IPS-20b (cell line): ENCODE measurements around the gene PLXNA4.

ENCODE experiments used
- H3K27ac ChIP-seq: one replicate; pipeline ENCODE4 v1.5.1; 2013; ENCODE audit warnings: low read length
- H3K27me3 ChIP-seq: 2 replicates; pipeline ENCODE4 v1.6.1; 2013; ENCODE audit warnings: mild to moderate bottlenecking, low read length, inconsistent platforms; ENCODE audit not compliant: insufficient read depth
- H3K36me3 ChIP-seq: 2 replicates; pipeline ENCODE4 v1.6.1; 2013; ENCODE audit warnings: low read depth, mild to moderate bottlenecking, inconsistent platforms, low read length, moderate library complexity; ENCODE audit not compliant: insufficient read depth
- H3K4me1 ChIP-seq: 2 replicates; pipeline ENCODE4 v1.6.1; 2013; ENCODE audit warnings: mild to moderate bottlenecking, control low read depth, inconsistent platforms, low read length, moderate library complexity; ENCODE audit not compliant: insufficient read depth
- H3K4me3 ChIP-seq: 2 replicates; pipeline ENCODE4 v1.5.1; 2013; ENCODE audit warnings: mild to moderate bottlenecking, low read length, inconsistent platforms
- H3K9ac ChIP-seq: 2 replicates; pipeline ENCODE4 v1.6.1; 2013; ENCODE audit warnings: low read depth, mild to moderate bottlenecking, inconsistent platforms, low read length, moderate library complexity
- H3K9me3 ChIP-seq: 2 replicates; pipeline ENCODE4 v1.6.1; 2013; ENCODE audit warnings: mild to moderate bottlenecking, low read depth, low read length, inconsistent platforms; ENCODE audit not compliant: insufficient read depth

PLXNA4 gene

GRCh38 chr7:132311733-132312132 is 264.5 kb downstream of the PLXNA4 start:
- Histone ChIP-seq H3K27me3 (no peaks in the 10 kb centered on the region; the same call in 1 of the 2 replicates), H3K9ac (no peak overlapping the region), H3K27ac (no peak overlapping the region), H3K4me1 (no peaks in the 10 kb centered on the region), H3K9me3 (no peaks in the 10 kb centered on the region), H3K4me3 (no peak overlapping the region), H3K36me3 (no peaks in the 10 kb centered on the region)

DNA sequence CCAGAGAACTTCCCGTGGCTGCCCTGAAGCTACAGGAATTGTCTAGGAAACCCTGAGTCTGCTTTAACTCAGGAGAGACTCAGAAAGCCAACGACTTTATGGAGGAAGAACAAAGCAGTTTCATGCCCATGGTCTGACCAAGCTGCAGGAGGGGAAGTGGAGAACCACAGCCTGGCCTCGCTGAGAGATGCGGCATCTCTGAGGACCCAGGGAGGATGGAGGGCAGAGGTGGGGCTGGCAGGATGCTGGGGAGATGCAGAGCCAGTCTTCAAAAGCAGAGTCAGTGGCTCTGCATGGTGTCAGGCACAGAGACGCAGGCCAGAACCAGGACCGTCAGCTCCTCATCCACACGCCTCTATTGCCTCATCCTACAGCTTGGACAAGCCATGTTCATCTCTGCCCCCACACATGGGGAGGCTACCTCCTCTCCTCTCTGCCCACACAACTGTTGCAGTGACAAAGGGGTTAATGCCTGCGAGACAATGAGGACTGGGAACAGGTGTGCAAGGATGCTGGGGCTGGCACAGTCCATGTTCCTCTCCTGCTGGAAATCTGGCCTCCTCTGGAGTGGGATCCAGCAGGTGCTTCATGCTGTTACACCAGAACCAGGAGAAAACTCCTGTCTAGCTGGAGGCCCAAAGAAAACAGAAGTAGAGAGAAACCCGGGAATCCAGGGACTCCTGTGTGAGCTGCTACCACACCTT is 267.0 kb downstream of the PLXNA4 start:
- no peak overlapping the region for H3K9ac ChIP-seq
- H3K4me1 ChIP-seq: no peaks in the 10 kb centered on the region
- no peaks in the 10 kb centered on the region for H3K9me3 ChIP-seq
- no peaks in the 10 kb centered on the region; the same call in 1 of the 2 replicates for H3K27me3 ChIP-seq
- no peak overlapping the region for H3K27ac ChIP-seq
- no peak overlapping the region for H3K4me3 ChIP-seq
- H3K36me3 ChIP-seq: no peaks in the 10 kb centered on the region

DNA sequence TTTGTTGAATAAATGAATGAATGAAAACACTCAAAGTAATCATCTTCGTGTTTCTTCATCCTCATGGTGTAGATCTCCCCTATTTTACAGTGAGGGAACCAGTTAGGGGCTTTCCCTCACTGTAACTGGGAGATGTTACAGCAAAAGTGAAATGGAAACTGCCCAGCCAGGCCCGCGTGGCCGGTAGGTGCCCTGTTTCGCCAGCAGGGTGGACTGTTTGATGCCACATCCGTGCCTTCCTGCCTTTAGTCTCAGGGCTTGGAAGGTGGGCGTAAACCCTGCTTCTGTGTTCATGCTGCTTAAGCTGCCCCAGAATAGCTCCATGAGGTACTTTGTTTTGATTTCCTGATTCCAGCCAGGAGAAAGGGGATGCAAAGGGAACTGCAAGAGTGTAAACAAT is 268.8 kb downstream of the PLXNA4 start:
- no peak overlapping the region for H3K4me3 ChIP-seq
- no peaks in the 10 kb centered on the region for H3K9me3 ChIP-seq
- H3K27ac ChIP-seq: no peak overlapping the region
- H3K4me1 ChIP-seq: no peaks in the 10 kb centered on the region
- H3K36me3 ChIP-seq: no peaks in the 10 kb centered on the region
- H3K9ac ChIP-seq: no peak overlapping the region
- H3K27me3 ChIP-seq: no peaks in the 10 kb centered on the region; the same call in 1 of the 2 replicates

DNA sequence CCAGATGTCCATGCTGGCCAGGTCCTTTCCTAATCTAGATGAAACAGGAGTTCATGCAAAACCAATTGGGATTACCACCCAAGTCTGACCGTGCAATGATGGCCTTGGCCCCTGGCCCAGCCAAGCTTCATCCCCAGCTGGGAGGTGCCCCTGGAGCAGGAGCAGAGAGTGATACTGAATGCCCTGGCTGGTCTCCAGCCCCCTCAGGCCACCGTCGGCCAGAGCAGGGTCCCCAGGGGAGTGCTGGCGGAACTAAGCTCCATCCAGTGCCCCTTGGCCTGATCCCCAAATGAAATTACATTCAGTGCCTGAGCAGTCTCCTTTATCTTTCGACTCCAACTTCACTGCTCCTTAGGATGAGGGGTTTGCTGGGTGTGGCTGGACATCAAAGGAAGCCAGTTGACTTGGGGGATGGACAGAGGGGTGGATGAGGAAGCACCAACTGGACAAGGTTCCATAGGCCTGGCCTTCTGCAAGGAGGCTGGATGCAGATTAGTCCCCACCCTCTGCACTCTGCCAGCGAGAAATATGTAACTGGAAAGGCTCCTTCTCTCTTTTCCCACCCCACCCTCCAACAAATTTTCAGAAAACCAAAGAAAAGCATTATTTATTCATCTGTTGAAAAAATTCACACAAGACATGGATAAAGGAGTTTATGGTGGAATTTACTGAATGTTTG is 275.5 kb downstream of the PLXNA4 start:
- H3K9ac ChIP-seq: no peak overlapping the region
- no peaks in the 10 kb centered on the region for H3K9me3 ChIP-seq
- H3K27me3 ChIP-seq: no peaks in the 10 kb centered on the region
- H3K4me1 ChIP-seq: no peaks in the 10 kb centered on the region
- no peak overlapping the region for H3K4me3 ChIP-seq
- H3K36me3 ChIP-seq: no peaks in the 10 kb centered on the region
- no peak overlapping the region for H3K27ac ChIP-seq

DNA sequence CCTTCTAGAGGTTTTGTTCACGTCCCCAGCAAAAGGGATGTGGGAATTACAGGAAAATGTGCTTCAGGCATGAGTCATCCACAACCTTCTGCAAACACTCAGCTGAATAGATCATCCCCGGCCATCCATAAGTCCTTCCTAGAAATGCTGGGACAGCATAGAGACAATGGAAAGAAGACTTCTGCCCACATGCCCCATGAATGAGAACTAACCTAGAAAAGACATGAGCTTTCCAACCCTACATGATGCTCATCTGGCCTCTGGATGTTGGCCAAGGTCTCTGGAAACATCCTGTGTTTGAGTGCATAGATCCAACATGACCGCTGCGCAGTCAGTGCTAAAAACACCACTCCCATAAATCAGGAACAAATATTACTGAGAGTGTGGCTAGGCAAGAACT is 277.5 kb downstream of the PLXNA4 start:
- Histone ChIP-seq H3K9me3 (no peaks in the 10 kb centered on the region), H3K27me3 (no peaks in the 10 kb centered on the region), H3K9ac (no peak overlapping the region), H3K36me3 (no peaks in the 10 kb centered on the region), H3K4me1 (no peaks in the 10 kb centered on the region), H3K4me3 (no peak overlapping the region), H3K27ac (no peak overlapping the region)

GRCh38 chr7:132296820-132297219 is 279.4 kb downstream of the PLXNA4 start:
- no peaks in the 10 kb centered on the region for H3K9me3 ChIP-seq
- no peaks in the 10 kb centered on the region for H3K27me3 ChIP-seq
- H3K4me3 ChIP-seq: no peak overlapping the region
- no peak overlapping the region for H3K27ac ChIP-seq
- no peaks in the 10 kb centered on the region for H3K4me1 ChIP-seq
- no peaks in the 10 kb centered on the region for H3K36me3 ChIP-seq
- H3K9ac ChIP-seq: no peak overlapping the region

- H3K9ac ChIP-seq: no peak overlapping the region
- no peaks in the 10 kb centered on the region for H3K4me1 ChIP-seq
- no peak overlapping the region for H3K4me3 ChIP-seq
- H3K9me3 ChIP-seq: no peaks in the 10 kb centered on the region
- no peaks in the 10 kb centered on the region for H3K36me3 ChIP-seq
- H3K27ac ChIP-seq: no peak overlapping the region
- H3K27me3 ChIP-seq: no peaks in the 10 kb centered on the region
These were observed 281.1 kb downstream of the PLXNA4 start for GRCh38 chr7:132295175-132295574.

- no peaks in the 10 kb centered on the region for H3K27me3 ChIP-seq
These were observed 283.5 kb downstream of the PLXNA4 start for GRCh38 chr7:132292803-132293202.

DNA sequence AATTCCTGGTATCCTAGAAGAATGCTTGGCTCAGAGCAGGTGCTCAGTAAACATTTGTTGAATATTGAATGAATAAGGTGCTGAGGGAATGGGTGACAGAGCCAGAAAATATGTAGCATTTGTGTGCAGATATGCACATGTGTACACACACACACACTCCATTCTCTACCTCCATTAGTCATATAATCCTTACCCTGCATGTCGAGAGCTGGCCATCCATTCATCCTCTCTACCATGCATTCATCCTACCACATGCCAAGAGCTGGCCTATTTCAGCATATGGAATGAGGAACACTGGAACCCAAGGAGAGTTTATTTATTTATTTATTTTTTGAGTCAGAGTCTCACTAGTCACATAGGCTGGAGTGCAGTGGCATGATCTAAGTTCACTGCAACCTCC is 284.8 kb downstream of the PLXNA4 start:
- H3K4me3 ChIP-seq: no peak overlapping the region
- H3K9me3 ChIP-seq: no peaks in the 10 kb centered on the region
- no peaks in the 10 kb centered on the region for H3K36me3 ChIP-seq
- no peaks in the 10 kb centered on the region for H3K27me3 ChIP-seq
- H3K9ac ChIP-seq: no peak overlapping the region
- no peaks in the 10 kb centered on the region for H3K4me1 ChIP-seq
- H3K27ac ChIP-seq: no peak overlapping the region

More at GRCh38 chr7:132292803-132293202, 283.5 kb downstream of the PLXNA4 start:
- no peak overlapping the region for H3K27ac ChIP-seq
- H3K36me3 ChIP-seq: no peaks in the 10 kb centered on the region
- no peaks in the 10 kb centered on the region for H3K4me1 ChIP-seq
- H3K9ac ChIP-seq: no peak overlapping the region
- no peaks in the 10 kb centered on the region for H3K9me3 ChIP-seq
- no peak overlapping the region for H3K4me3 ChIP-seq

- no peak overlapping the region for H3K27ac ChIP-seq
These were observed 286.2 kb downstream of the PLXNA4 start for GRCh38 chr7:132290021-132290420.

DNA sequence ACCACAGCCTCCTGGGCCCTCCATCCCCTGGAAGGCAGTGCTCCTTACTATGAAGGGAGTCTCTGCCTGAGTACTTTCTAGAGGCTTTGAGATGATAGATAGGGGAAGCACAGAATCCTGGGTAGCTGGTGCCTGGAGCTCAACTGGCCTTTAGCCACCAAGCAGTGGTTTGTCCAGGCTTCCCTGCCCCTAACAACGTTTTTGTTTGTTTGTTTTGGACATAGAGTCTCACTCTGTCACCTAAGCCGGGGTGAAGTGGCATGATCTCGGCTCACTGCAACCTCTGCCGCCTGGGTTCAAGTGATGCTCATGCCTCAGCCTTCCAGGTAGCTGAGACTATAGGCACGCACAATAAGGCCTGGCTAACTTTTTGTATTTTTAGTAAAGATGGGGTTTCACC is 289.4 kb downstream of the PLXNA4 start:
- no peaks in the 10 kb centered on the region for H3K36me3 ChIP-seq
- H3K9me3 ChIP-seq: no peaks in the 10 kb centered on the region
- no peak overlapping the region for H3K27ac ChIP-seq
- H3K4me3 ChIP-seq: no peak overlapping the region
- no peaks in the 10 kb centered on the region for H3K4me1 ChIP-seq
- no peak overlapping the region for H3K9ac ChIP-seq
- no peaks in the 10 kb centered on the region for H3K27me3 ChIP-seq

More at GRCh38 chr7:132290021-132290420, 286.2 kb downstream of the PLXNA4 start:
- Histone ChIP-seq H3K9ac (no peak overlapping the region), H3K9me3 (no peaks in the 10 kb centered on the region), H3K4me1 (no peaks in the 10 kb centered on the region), H3K36me3 (no peaks in the 10 kb centered on the region), H3K27me3 (no peaks in the 10 kb centered on the region), H3K4me3 (no peak overlapping the region)

DNA sequence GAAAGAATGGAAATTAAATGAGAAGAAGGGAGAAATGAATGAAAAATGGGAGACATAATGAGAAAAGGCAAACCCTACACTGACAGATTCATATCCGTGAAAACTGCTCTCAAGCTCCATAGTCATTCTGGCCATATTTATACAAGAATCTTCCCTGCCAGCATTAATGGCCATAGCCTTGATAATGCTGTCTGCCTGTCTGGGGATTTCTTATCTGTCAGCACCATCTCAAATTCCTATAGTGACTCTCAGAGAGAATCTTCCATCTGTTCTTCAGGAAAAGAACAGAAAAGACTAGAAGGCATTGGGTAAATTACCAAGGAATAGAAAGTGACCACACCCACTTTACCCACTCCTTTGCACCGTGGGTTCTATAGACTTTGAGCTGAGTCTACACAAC is 295.9 kb downstream of the PLXNA4 start:
- Histone ChIP-seq H3K36me3 (no peaks in the 10 kb centered on the region), H3K9me3 (no peaks in the 10 kb centered on the region), H3K27ac (no peak overlapping the region), H3K4me1 (peaks cover 7% of the 10 kb centered on the region; the same call in 1 of the 2 replicates), H3K27me3 (no peaks in the 10 kb centered on the region), H3K9ac (no peak overlapping the region), H3K4me3 (no peak overlapping the region)
